ENCODE results near the gene SPEF2.
A peak's percentile ranks its signal among the peaks of the same experiment; 100 is the strongest.

The SPEF2 gene

GRCh38 chr5:35860686-35861085 lies 243.0 kb downstream of the SPEF2 start:
- no peak for DNase-seq

- no peak for DNase-seq
These were observed 244.1 kb downstream of the SPEF2 start for GRCh38 chr5:35861718-35862117.

DNA sequence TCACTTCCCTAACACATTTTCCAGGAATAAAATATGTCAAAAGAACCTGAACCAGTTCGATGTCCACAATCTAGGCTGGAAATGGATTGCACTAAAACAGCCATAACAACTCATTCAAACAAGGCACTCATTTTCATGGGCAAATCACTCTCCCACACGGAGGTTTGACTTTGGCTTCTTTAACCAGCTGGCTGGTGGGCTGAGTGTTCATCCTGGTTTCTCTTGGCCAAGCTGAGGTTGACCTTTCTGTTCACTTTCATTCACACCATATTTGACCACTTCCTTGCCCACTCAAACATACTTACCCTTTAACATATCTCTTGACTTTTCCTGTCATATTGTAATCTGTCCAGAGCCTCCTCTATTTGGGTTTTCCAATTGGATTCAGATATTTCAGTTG lies 244.5 kb downstream of the SPEF2 start:
- no peak for DNase-seq

DNA sequence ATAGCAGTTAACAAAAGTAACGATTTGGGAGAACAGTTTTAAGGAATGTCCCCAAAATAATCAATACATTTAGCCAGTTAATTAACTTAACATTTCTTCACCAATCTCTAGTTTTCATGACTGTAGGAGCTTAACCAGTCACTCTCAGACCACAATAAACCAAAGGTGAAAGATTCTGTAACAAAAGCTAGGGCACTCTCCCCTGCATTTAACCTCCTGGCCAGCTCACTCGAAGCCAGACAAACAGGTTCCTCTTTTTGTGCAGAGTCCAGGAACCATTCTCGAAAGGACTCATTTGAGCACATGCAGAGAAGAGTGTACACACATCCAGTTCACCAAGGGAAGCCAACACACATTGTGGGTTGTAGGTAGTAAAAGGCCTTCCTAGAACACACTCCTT lies 245.5 kb downstream of the SPEF2 start:
- DNase-seq: peak; percentile 71
